ENCODE data around the gene PARVG. TPM values are rescaled to one million over a fixed set of nuclear protein-coding genes. Genes with fewer than 3 reads are reported as not detected.
"Not testable (repeated sequence)": the region's sequence is repeated elsewhere in the genome, so short reads cannot be mapped to it uniquely, and the experiment has no call there.

The PARVG gene
- total RNA-seq, 1 donor from 2014 or later, result 0.47 TPM

- no peak for DNase-seq
Observed at GRCh38 chr22:44213489-44214043, 32.8 kb downstream of the PARVG start.

DNA sequence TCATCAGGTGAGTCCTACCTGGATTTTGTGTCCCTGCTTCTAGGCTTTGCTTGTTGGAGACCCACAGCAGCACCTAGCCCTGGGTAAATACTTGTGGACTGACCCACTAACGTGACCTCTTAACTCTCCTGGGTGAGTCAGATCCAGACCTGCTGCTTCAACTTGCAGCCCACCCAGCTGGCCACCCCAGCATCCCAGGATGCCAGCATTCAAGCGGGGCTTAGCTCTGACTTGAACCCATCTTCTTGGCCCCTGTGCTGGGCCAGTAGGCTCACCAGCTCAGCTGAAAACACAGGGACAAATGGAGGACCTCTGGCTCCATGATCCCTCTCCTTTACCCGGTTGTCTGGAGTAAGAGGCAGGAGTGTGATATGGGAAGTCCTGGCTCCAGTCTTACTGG, 33.5 kb downstream of the PARVG start:
- DNase-seq, result no peak

- DNase-seq, result no peak
Observed at GRCh38 chr22:44214764-44215163, 34.0 kb downstream of the PARVG start.

DNA sequence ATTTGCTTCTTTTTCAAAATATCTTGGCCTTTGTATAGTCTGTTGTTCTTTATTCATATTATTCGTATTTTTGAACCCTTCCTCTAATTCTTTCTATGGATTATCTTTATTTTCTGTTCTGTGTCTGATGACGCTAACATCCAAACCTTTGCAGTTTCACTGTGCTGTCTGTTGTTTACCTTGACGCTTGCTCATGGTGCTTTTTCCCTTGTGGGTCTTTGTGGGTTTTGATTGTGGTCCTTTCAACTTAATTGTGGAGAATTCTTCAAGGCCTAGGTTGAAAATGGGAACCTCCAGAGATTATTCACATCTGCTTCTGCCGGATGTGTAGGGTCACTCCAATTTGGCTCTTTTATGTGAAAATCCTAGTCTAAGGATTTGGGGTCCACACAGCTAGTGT, 34.6 kb downstream of the PARVG start:
- no peak for DNase-seq

DNA sequence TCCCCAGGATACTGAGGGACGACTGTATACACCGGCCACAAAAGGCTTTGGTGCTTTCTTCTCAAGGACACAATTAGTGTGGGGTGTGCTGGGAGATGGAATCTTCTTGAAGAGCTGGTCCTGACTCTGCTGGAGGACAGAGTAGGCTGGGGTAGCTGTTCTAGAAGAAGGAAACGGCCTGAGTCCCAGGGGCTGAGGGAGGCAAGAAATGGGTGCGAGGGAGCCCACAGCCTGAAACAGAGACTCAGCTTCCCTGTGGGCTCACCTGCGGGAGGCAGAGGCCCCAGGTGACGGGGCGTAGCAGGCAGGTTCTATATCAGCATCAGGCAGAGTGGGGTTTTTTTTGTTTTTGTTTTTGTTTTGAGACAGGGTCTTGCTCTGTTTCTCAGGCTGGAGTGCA, 36.6 kb downstream of the PARVG start:
- no peak for DNase-seq

DNA sequence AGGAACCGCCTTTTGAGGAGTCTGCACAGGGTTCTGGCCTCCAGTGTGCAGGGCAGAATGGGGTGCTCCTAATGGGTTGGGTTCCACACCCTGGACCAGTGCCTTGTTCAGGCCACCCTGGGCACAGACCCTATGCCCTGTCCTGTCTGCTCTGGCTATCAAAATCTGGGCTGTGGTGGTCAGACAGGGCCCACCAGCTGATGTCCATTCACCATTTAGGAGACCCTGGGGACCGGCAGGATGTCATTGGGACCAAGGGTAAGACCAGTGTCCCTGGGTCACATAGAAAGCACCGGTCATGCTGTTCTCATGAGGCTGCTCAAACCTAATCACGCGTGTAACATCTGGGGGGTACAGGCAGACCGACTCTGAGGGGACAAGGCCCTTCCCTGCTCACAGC, 37.3 kb downstream of the PARVG start:
- DNase-seq, result no peak

DNA sequence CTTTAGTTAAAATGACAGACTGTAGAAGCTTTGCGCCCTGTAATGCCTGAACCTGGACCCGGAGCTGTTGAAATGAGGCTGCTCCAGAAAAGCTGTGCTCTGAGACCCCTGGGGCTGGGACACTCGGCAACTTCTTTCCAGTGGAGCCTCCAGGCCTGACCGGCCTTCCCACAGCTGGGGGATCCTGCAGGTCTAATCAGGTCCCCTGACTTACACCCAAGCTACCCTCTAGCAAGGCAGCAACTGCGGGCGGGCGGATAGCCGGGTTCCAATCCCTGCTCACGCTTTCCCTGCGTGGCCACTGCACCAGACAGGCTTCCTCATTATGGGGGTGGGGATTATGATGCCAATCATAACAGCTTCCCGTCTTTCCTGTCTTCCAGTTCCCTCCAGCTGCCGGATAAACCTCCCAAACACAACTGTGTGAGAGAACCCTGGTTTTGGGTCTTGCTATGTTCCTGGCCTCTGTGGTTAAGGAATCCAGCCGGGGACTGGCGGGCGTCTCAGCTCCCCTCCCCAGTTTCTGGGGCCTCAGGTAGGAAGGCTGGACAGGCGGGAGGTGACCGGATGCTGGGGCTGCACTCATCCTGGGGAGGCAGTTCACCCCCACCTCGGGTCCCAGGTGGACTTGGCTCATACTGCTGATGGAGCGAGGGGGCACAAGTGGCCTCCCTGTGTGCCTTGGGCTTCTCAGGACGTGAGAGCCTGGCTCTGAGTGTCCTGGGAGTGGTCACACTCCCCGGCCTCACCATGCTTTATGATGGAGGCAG, 38.6 kb downstream of the PARVG start:
- no peak for DNase-seq

DNA sequence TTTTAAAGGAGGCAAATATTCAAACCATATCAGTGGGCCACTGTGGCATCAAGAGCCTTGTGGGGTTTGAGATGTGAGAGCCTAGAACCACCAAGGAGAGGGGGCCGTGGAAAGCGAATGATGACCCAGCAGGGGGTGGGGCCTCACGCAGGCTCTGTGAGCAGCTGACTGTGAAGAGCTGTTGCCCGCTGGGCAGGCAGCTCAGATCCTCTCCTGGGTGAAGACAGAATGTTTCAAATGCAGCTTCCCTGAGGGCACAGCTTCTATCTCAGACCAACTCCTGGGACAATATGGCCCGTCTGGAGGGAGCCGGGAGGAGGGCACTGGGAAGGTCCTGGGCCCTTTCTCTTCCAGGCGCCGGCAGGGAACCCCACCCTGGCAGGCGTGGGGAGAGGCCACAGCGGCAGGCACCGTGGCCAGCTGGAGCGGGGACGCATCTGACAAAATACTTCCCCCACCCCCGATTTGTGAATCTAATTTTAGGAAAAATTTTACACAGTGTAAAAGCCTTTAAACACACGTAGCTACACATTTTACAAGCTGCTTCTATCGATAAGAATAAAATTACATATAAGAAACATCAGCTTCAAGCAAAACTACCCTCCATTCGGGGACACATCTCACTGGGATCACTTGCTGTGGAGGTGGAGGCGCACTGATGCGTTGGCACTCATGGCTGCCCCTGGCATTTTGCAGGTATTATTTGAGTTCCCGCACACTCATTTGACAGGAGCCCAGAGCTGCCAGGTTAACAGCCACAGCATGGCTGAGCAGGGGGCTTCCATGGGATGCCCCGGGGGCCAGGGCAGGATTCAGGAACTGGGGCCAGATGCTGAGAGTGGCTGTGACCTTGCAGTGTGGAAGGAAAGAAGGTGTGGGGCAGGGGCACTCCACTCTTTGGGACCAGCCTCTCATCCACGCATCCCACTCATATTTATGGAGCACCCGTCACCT, 40.3 kb downstream of the PARVG start:
- DNase-seq, result no peak

DNA sequence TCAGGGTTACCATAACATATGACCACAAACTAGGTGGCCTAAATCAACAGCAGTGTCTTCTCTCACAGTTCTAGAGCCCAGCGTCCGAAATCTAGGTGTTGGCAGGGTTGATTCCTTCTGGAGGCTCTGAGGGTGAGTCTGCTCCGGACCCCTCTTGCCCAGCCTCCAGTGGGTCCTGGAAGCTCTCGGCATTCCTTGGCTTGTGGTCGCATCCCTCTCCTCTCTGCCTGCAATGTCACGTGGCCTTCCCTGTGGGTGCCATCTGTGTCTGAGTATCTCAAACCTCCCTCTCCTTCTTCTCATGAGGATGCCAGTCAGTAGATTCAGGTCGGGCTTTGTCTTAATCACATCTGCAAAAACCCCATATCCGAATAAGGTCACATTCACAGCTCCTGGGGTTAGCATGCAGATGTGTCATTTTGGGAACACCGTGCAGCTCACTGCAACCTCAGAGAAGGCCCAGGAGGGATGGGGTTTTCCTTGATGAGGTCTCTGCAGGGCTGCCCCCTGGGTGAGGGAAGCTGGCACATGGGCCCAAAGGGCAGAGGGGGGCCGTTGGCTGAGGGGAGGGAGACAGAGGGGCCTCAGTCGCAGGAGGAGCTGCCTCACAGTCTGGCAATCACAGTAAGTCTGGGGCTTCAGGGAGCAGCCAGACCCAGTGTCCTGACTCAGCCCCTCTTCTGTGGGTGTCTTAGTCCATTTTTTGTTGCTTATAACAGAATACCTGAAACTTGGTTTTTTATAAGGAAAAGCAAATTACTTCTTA, 41.2 kb downstream of the PARVG start:
- no peak for DNase-seq

DNA sequence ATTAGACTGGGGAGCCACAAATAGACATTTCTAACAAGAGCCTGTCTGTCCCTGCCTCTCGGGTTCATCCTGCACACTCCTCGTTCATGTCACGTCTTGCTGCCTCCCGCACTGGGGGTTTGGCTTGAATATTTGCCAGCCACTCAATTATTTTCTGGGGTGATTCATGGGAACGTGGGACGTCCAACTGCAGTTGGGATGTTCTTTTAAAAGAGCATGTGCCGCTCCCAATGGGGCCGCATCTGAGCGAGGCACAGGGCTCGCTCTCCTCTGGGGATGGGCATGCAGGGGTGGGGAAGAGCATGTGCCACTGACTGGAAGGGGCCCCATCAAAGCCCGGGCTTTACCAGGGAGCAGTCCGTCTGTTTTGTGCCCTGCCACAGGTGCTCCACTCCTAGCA, 43.4 kb downstream of the PARVG start:
- no peak for DNase-seq

DNA sequence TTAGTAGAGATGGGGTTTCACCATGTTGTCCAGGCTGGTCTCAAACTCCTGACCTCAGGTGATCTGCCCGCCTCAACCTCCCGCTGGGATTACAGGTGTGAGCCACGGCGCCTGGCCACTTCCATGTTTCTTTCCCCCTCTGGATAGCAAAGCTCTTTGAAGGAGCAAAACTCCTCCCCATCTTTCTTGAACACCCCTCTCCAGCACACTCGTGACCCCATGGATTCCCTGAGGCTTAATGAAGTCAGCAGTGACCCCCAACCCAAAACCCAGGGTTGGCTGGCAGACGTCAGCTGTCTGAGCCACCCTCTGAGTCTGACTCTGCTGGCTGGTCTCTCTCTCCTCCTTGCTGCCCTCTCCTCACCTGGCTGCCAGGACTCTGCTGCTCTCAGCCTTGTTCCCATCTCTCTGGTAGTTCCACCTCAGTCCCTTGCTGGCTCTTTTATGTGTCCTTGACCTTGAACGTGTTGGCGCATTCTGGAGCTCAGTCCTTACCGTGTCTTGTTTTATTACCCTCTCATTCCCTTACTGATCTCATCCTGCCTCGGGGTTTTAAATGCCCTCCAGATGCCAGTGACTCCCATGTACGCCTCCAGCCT, 44.5 kb downstream of the PARVG start:
- DNase-seq, result no peak

- no peak for DNase-seq
Observed at GRCh38 chr22:44225812-44226211, 45.1 kb downstream of the PARVG start.

GRCh38 chr22:44229331-44229730, 48.6 kb downstream of the PARVG start:
- no peak for DNase-seq

GRCh38 chr22:44229809-44230208, 49.1 kb downstream of the PARVG start:
- DNase-seq, result no peak

GRCh38 chr22:44231233-44231632, 50.5 kb downstream of the PARVG start:
- no peak for DNase-seq

- DNase-seq, result not testable (repeated sequence)
Observed at GRCh38 chr22:44234372-44234771, 53.6 kb downstream of the PARVG start.

DNA sequence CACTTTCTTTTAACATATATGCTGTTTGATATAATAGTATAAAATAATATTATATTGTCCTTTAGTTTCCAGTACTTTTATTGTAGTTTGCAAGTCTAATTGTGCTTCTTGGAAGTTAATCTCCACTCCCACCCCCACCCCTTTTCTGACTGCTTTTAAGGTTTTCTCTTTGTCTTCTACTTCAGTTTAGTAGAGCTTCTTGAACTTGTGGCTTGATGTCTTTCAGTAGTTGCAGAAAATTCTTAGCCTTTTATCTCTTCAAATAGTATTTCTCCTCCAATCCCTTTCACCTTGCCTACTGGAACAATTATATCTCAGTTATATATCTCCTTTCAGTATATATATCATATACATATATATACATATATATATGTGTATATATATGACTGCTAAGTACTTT, 56.6 kb downstream of the PARVG start:
- no peak for DNase-seq

- not testable (repeated sequence) for DNase-seq
Observed at GRCh38 chr22:44241121-44241520, 60.4 kb downstream of the PARVG start.

DNA sequence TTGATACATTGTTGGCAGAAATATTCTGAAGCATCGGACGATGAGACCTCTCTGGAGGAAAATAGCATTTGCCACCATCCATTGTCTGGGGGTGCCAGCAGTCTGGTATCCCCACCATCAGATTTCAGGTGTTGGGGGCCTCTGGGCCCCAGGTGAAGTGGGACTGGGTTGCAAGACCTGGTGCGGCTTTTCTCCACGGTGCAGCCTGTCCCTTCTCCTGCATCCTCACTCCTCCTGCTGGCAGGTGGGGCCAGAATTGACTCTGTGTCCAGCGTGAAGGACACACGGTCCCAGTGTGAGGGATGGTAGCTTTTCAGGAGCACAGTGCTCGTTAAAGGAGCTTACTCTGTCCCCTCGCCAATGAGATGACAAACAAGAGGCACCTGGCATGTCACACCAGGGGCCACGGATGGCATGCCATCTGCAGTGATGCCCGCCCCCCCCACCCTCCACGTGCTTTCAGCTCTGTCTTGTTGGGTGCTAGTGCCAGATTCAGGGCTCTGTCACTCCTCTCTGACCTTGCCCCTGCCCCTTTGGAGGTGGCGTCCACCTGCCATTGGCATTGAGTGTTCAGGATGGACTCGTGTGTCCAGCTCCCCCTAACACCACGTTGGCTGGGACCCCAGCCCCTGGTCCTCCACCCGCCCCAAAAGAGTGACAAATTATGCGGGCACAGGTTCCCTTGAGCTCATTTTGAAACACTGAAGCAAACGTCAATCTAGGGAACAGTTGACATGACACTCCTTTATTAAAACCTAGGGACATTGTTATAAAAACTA, 62.4 kb downstream of the PARVG start:
- DNase-seq, result no peak

DNA sequence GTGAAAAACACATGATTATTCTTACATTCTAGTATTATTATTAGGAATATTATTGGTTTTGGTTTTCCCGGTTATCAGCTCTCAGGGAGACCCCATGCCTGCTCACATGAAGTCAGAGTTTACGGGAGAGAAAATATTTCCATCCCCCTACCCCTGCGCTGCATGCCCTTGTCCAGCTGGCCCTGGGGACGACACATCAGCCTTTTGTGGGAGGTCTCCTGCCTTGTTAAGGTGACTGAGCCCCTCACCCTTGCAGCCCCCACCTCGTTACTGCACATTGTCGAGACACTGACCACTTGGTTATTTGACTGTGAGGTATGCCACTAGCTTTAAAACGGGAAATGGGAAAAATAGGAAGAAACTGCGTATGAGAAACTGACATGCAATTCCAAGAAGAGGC, 63.0 kb downstream of the PARVG start:
- DNase-seq, result no peak

- DNase-seq, result no peak
Observed at GRCh38 chr22:44244265-44244822, 63.6 kb downstream of the PARVG start.

Measured in occipital lobe (tissue), 2 donors.